Measurements from ENCODE around the gene PLEKHM2. TPM values are rescaled to one million over a fixed set of nuclear protein-coding genes. Genes with fewer than 3 reads are reported as not detected.

The PLEKHM2 gene
- total and polyA plus RNA-seq, 2 of the 4 experiments (the other 2 are of a cell fraction): 24.7 to 48.0 TPM

DNA sequence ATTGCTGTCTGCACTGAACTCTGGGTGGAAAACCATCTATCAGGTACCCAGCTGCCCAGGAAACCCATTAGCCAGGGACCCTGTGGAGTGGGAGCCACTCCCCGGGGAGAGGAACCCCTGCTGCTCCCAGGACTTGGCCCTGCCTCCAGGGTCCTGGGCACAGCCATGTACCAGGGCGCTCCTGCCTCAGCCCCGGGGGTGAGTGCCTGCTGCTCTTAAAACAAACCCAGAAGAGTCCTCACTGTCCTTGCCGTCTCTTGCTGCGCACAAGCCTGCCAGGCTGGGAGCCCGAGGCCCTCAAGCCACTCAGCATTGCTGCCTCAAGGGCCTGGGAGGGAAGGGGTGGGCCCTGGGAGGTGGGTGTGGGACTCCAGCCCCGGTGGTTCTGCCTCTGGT, 48.6 kb downstream of the PLEKHM2 start:
- Histone ChIP-seq H4K5ac (ENCODE audit: low read depth, low read length) (no peak overlapping the region), H4K8ac (ENCODE audit: low read depth in 2 of 2, low read length in 2 of 2) (no peak overlapping the region), H2BK5ac (ENCODE audit: low read depth, low read length, poor library complexity, severe bottlenecking) (no peak overlapping the region), H3K4ac (ENCODE audit: low read depth, low read length) (no peak overlapping the region), H3K79me1 (ENCODE audit: low read depth in 1 of 2, low read length in 2 of 2) (no peaks in the 10 kb centered on the region; a peak in 2 of 4 replicates), H3K56ac (ENCODE audit: extremely low read depth, insufficient read depth, low read length) (no peak overlapping the region), H3K4me1 (ENCODE audit: control insufficient read depth, insufficient read depth, low read length) (no peaks in the 10 kb centered on the region), H3K14ac (replicated peaks; ENCODE audit: low read depth, low read length) (no peak overlapping the region), H3K9me3 (ENCODE audit: control insufficient read depth, insufficient read depth, low read length) (no peaks in the 10 kb centered on the region), H3K36me3 (ENCODE audit: control insufficient read depth, insufficient read depth, low read length) (peaks cover 69% of the 10 kb centered on the region), H3K23ac (ENCODE audit: low read depth, low read length) (no peak overlapping the region), H2AK9ac (replicated peaks; ENCODE audit: low read depth, low read length, poor library complexity) (no peak overlapping the region), H2AFZ (replicated peaks; ENCODE audit: low read length, poor library complexity) (no peak overlapping the region), H4K20me1 (ENCODE audit: insufficient read depth, low read length) (no peaks in the 10 kb centered on the region; the same call in 1 of the 2 replicates), H3K4me3 (ENCODE audit: insufficient read depth, low read depth, low read length) (no peak overlapping the region), H3K9ac (ENCODE audit: low read depth, low read length) (no peak overlapping the region), H3K9me1 (ENCODE audit: insufficient read depth, low read length) (no peaks in the 10 kb centered on the region), H2BK20ac (ENCODE audit: low read depth, low read length) (no peak overlapping the region), H3K18ac (ENCODE audit: low read depth, low read length) (no peak overlapping the region), H4K91ac (ENCODE audit: insufficient read depth, low read depth, low read length) (no peak overlapping the region), H2BK15ac (ENCODE audit: low read depth, low read length) (no peak overlapping the region), H2AK5ac (ENCODE audit: low read depth, low read length) (no peak overlapping the region), H3K27ac (ENCODE audit: insufficient read depth, low read length) (no peak overlapping the region), H2BK120ac (ENCODE audit: low read depth, low read length) (no peak overlapping the region), H3K27me3 (ENCODE audit: control insufficient read depth, insufficient read depth, low read length) (no peaks in the 10 kb centered on the region), H3K4me2 (ENCODE audit: low read depth, low read length) (no peak overlapping the region)
- in situ Hi-C loops (cut with MboI; ENCODE audit: low sequenced_read_pairs) (no loop called here), intact Hi-C loops (cut with micrococcal nuclease) (no loop called here), dilution Hi-C loops (cut with HindIII; ENCODE audit: low sequenced_read_pairs, unreplicated experiment) (no loop called here)
- POLR2A ChIA-PET (ENCODE audit: unreplicated experiment): no interaction called here
- ATAC-seq (ENCODE audit: low read depth) (no peak), DNase-seq (no peak)
- TF ChIP-seq RCOR1 (IDR thresholded peaks at IDR 0.05; ENCODE audit: insufficient replicate concordance, low read length) (no peak), CHD1 (IDR thresholded peaks at IDR 0.05; ENCODE audit: low read depth, low read length) (no peak), NFE2L2 (IDR thresholded peaks at IDR 0.05; ENCODE audit: low read depth, low read length) (no peak), RFX5 (IDR thresholded peaks at IDR 0.05; ENCODE audit: low read depth, low read length) (no peak), MXI1 (IDR thresholded peaks at IDR 0.05; ENCODE audit: borderline replicate concordance, low read depth, low read length) (no peak), FOS (IDR thresholded peaks at IDR 0.05; ENCODE audit: low read depth, low read length) (no peak), MAZ (IDR thresholded peaks at IDR 0.05; ENCODE audit: borderline replicate concordance, low read depth, low read length) (no peak), BHLHE40 (IDR thresholded peaks at IDR 0.05; ENCODE audit: low read depth, low read length) (no peak), MAFK (IDR thresholded peaks at IDR 0.05; ENCODE audit: low read depth, low read length) (no peak)
- TF ChIP-seq, protein P1, sequence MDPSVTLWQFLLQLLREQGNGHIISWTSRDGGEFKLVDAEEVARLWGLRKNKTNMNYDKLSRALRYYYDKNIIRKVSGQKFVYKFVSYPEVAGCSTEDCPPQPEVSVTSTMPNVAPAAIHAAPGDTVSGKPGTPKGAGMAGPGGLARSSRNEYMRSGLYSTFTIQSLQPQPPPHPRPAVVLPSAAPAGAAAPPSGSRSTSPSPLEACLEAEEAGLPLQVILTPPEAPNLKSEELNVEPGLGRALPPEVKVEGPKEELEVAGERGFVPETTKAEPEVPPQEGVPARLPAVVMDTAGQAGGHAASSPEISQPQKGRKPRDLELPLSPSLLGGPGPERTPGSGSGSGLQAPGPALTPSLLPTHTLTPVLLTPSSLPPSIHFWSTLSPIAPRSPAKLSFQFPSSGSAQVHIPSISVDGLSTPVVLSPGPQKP (IDR thresholded peaks at IDR 0.05; ENCODE audit: borderline replicate concordance, low read depth, low read length): no peak
- TF ChIP-seq, protein P2, sequence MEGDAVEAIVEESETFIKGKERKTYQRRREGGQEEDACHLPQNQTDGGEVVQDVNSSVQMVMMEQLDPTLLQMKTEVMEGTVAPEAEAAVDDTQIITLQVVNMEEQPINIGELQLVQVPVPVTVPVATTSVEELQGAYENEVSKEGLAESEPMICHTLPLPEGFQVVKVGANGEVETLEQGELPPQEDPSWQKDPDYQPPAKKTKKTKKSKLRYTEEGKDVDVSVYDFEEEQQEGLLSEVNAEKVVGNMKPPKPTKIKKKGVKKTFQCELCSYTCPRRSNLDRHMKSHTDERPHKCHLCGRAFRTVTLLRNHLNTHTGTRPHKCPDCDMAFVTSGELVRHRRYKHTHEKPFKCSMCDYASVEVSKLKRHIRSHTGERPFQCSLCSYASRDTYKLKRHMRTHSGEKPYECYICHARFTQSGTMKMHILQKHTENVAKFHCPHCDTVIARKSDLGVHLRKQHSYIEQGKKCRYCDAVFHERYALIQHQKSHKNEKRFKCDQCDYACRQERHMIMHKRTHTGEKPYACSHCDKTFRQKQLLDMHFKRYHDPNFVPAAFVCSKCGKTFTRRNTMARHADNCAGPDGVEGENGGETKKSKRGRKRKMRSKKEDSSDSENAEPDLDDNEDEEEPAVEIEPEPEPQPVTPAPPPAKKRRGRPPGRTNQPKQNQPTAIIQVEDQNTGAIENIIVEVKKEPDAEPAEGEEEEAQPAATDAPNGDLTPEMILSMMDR (conservative IDR thresholded peaks at IDR 0.05; ENCODE audit: low read depth, low read length): no peak
- no CpG with 5 or more reads among the region's 7 CpGs for WGBS, 2 experiments (ENCODE audit: extremely low coverage in 2 of 2, insufficient read length in 1 of 2)
- no TSS peak for BruUV-seq (replicated peaks)
- CTCF ChIA-PET: no interaction called here

All from IMR-90 (cell line).